Tibial nerve (tissue), 4 donors: ENCODE measurements around the gene CAMKK1. TPM values are rescaled to one million over a fixed set of nuclear protein-coding genes. Genes with fewer than 3 reads are reported as not detected.

Experiments
- DNase-seq, 2 donors: peaks; one replicate each; pipeline ENCODE4 v3.0.0-alpha.2; 2019; ENCODE audit warnings: low spot score in 2 of 2
- H3K27ac ChIP-seq, 4 donors: fragments of 200-600 bp; sonication (generic) in 3 of 4; one replicate each; pipeline ENCODE4 v1.5.1; 2017 to 2019; ENCODE audit warnings: mild to moderate bottlenecking in 1 of 4
- H3K27me3 ChIP-seq, 2 donors: fragments of 200-600 bp; sonication (generic) in 1 of 2; one replicate each; pipeline versions ENCODE4 v1.5.1 to v1.6.0; 2017 to 2019
- H3K36me3 ChIP-seq, 3 donors: fragments of 200-600 bp; sonication (generic); one replicate each; pipeline ENCODE4 v1.5.1; 2018 to 2019
- H3K4me1 ChIP-seq, 4 donors: fragments of 200-600 bp; sonication (generic) in 3 of 4; one replicate each; pipeline ENCODE4 v1.5.1; 2017 to 2019
- H3K4me3 ChIP-seq, 4 donors: fragments of 200-600 bp; sonication (generic) in 3 of 4; one replicate each; pipeline ENCODE4 v1.5.1; 2017 to 2019; ENCODE audit warnings: mild to moderate bottlenecking in 1 of 4, moderate library complexity in 1 of 4
- H3K9me3 ChIP-seq, 4 donors: fragments of 200-600 bp; sonication (generic) in 3 of 4; one replicate each; pipeline ENCODE4 v1.5.1; 2017 to 2019
- CTCF ChIP-seq, 5 experiments: fragments of 200-600 bp in 3 of 5; fragments of 450-650 bp in 2 of 5; sonication (generic) in 3 of 5; IDR thresholded peaks; one replicate each; pipeline ENCODE4 v1.5.1; 2016 to 2019; ENCODE audit warnings: antibody characterized with exemption in 5 of 5, mild to moderate bottlenecking in 3 of 5, moderate library complexity in 2 of 5
- EP300 ChIP-seq, 2 donors: sonication (generic); formaldehyde crosslinking; IDR thresholded peaks; one replicate each; pipeline ENCODE4 v1.6.1; 2017; ENCODE audit warnings: antibody characterized with exemption in 2 of 2, mild to moderate bottlenecking in 1 of 2
- POLR2A ChIP-seq, 2 donors: fragments of 450-650 bp; IDR thresholded peaks; one replicate each; pipeline ENCODE4 v1.6.1; 2017; ENCODE audit warnings: antibody characterized with exemption in 2 of 2, mild to moderate bottlenecking in 2 of 2, moderate library complexity in 2 of 2
- WGBS, 2 donors: methylation state at CpG; one replicate each; pipeline ENCODE4 v1.1.5; 2018; 5-methylcytosine and 5-hydroxymethylcytosine counted together
- total RNA-seq, 4 donors: library from RNA; depleted of rRNA; stranded (reverse); fragments of >200 nt; gene quantifications; one replicate each; pipeline ENCODE4 v1.1.0, GENCODE V29; 2016

Gene CAMKK1
- total RNA-seq, 4 donors from 2014 or later = 4.4 to 15.3 (median 7.3) TPM

GRCh38 chr17:3916825-3917224, 24.0 kb upstream of the CAMKK1 start:
- WGBS, 2 donors = 75 to 84% methylated on average over 7 to 10 of the region's 10 CpGs
- TF ChIP-seq EP300 (IDR thresholded peaks at IDR 0.05) (no peak), CTCF (IDR thresholded peaks at IDR 0.05) (no peak), POLR2A (IDR thresholded peaks at IDR 0.05) (no peak)
- H3K4me3 ChIP-seq = no peak overlapping the region
- H3K9me3 ChIP-seq = no peaks in the 10 kb centered on the region
- peaks cover 0 to 41% (median 14%) of the 10 kb centered on the region in 4 donors for H3K4me1 ChIP-seq
- no peak for DNase-seq
- no peaks in the 10 kb centered on the region for H3K36me3 ChIP-seq
- H3K27me3 ChIP-seq = no peaks in the 10 kb centered on the region
- H3K27ac ChIP-seq = peak overlapping the region in 3 of 4 donors; percentile 36 to 58 (median 57)

GRCh38 chr17:3915995-3916696, 23.3 kb upstream of the CAMKK1 start, which contains the start of gene P2RX1:
P2RX1 (minus strand) TSS chr17:3916465; CDS start chr17:3916225, 240 bp downstream.
- Histone ChIP-seq H3K9me3 (no peaks in the 10 kb centered on the region), H3K36me3 (no peaks in the 10 kb centered on the region), H3K4me1 (peaks cover 0 to 34% (median 14%) of the 10 kb centered on the region in 4 donors), H3K4me3 (peak within 1 kb of the TSS in 2 of 4 donors; percentile 18 to 24), H3K27me3 (no peaks in the 10 kb centered on the region), H3K27ac (peak within 1 kb of the TSS in 3 of 4 donors; percentile 36 to 58 (median 57))
- no peak for TF ChIP-seq CTCF (IDR thresholded peaks at IDR 0.05)
- no peak for TF ChIP-seq EP300 (IDR thresholded peaks at IDR 0.05)
- TF ChIP-seq POLR2A (IDR thresholded peaks at IDR 0.05) = peak in 1 of 2 donors; percentile 15
- no peak for DNase-seq
- WGBS, 2 donors = 60 to 75% methylated on average over 19 to 28 of the region's 28 CpGs

GRCh38 chr17:3915581-3915994, 22.7 kb upstream of the CAMKK1 start:
- Histone ChIP-seq H3K36me3 (no peaks in the 10 kb centered on the region), H3K4me3 (peak overlapping the region in 2 of 4 donors; percentile 18 to 24), H3K9me3 (no peaks in the 10 kb centered on the region), H3K27ac (peak overlapping the region in 2 of 4 donors; percentile 57 to 58), H3K27me3 (no peaks in the 10 kb centered on the region), H3K4me1 (peaks cover 0 to 31% (median 14%) of the 10 kb centered on the region in 4 donors)
- no peak for TF ChIP-seq CTCF (IDR thresholded peaks at IDR 0.05)
- no peak for TF ChIP-seq POLR2A (IDR thresholded peaks at IDR 0.05)
- TF ChIP-seq EP300 (IDR thresholded peaks at IDR 0.05) = no peak
- DNase-seq = no peak
- 51 to 70% methylated on average over 10 to 13 of the region's 13 CpGs for WGBS, 2 donors

GRCh38 chr17:3914312-3914670, 21.4 kb upstream of the CAMKK1 start:
- Histone ChIP-seq H3K4me3 (no peak overlapping the region), H3K36me3 (no peaks in the 10 kb centered on the region), H3K4me1 (peaks cover 0 to 31% (median 14%) of the 10 kb centered on the region in 4 donors), H3K27ac (peak overlapping the region in 1 of 4 donors; percentile 58), H3K9me3 (no peaks in the 10 kb centered on the region), H3K27me3 (no peaks in the 10 kb centered on the region)
- TF ChIP-seq CTCF (IDR thresholded peaks at IDR 0.05) (no peak), EP300 (IDR thresholded peaks at IDR 0.05) (no peak), POLR2A (IDR thresholded peaks at IDR 0.05) (no peak)
- DNase-seq = no peak
- 82 to 94% methylated on average over 9 to 10 of the region's 10 CpGs for WGBS, 2 donors
